ENCODE measurements around the gene PTBP3. TPM values are rescaled to one million over a fixed set of nuclear protein-coding genes. Genes with fewer than 3 reads are reported as not detected.
A peak's percentile ranks its signal among the peaks of the same experiment; 100 is the strongest.

The PTBP3 gene
- total RNA-seq, 2 experiments from 2014 or later: 152 to 186 TPM

GRCh38 chr9:112234779-112235178, 98.6 kb downstream of the PTBP3 start:
- peaks cover 8% of the 10 kb centered on the region for H3K4me1 Mint-ChIP-seq
- H3K27me3 Mint-ChIP-seq: no peaks in the 10 kb centered on the region
- ATAC-seq: no peak
- no peak for DNase-seq
- H3K4me3 Mint-ChIP-seq: no peak overlapping the region
- CTCF ChIA-PET: interaction anchor here (1.3 kb wide), 1 partner anchor 9 kb away, joined by 3 read pairs; no protein-coding TSS in a partner anchor
- peaks cover 39% of the 10 kb centered on the region for H3K36me3 Mint-ChIP-seq
- no peak overlapping the region for H3K27ac Mint-ChIP-seq
- H3K9me3 Mint-ChIP-seq (ENCODE audit: low read depth): no peaks in the 10 kb centered on the region

- no peak for ATAC-seq
- CTCF ChIA-PET: interaction anchor here (0.7 to 1.3 kb wide), 4 partner anchors 8 to 129 kb away, joined by 3 read pairs; no protein-coding TSS in a partner anchor
- no peak overlapping the region for H3K27ac Mint-ChIP-seq
These were observed 99.7 kb downstream of the PTBP3 start for GRCh38 chr9:112233769-112234168.

GRCh38 chr9:112232233-112232632, 101.2 kb downstream of the PTBP3 start:
- H3K9me3 Mint-ChIP-seq (ENCODE audit: low read depth): no peaks in the 10 kb centered on the region
- CTCF ChIA-PET: interaction anchor here (1.0 kb wide), 1 partner anchor 12 kb away, joined by 4 read pairs; no protein-coding TSS in a partner anchor

More at GRCh38 chr9:112233769-112234168, 99.7 kb downstream of the PTBP3 start:
- no peaks in the 10 kb centered on the region for H3K9me3 Mint-ChIP-seq (ENCODE audit: low read depth)
- H3K4me3 Mint-ChIP-seq: no peak overlapping the region
- H3K36me3 Mint-ChIP-seq: peaks cover 39% of the 10 kb centered on the region
- no peaks in the 10 kb centered on the region for H3K27me3 Mint-ChIP-seq
- peaks cover 7% of the 10 kb centered on the region for H3K4me1 Mint-ChIP-seq
- DNase-seq: no peak

GRCh38 chr9:112226091-112226490, 107.3 kb downstream of the PTBP3 start:
- Mint-ChIP-seq H3K36me3 (peaks cover 68% of the 10 kb centered on the region), H3K9me3 (ENCODE audit: low read depth) (no peaks in the 10 kb centered on the region), H3K27ac (no peak overlapping the region), H3K27me3 (no peaks in the 10 kb centered on the region), H3K4me3 (no peak overlapping the region), H3K4me1 (peaks cover 24% of the 10 kb centered on the region)
- no peak for ATAC-seq
- no peak for DNase-seq
- CTCF ChIA-PET: interaction anchor here (0.8 to 1.6 kb wide), 4 partner anchors 8 to 55 kb away, joined by 3 to 4 read pairs (median 3); no protein-coding TSS in a partner anchor

More at GRCh38 chr9:112232233-112232632, 101.2 kb downstream of the PTBP3 start:
- Mint-ChIP-seq H3K4me1 (peaks cover 7% of the 10 kb centered on the region), H3K36me3 (peaks cover 37% of the 10 kb centered on the region), H3K4me3 (no peak overlapping the region), H3K27ac (no peak overlapping the region), H3K27me3 (no peaks in the 10 kb centered on the region)
- ATAC-seq: no peak
- DNase-seq: no peak

GRCh38 chr9:112224401-112225289, 108.8 kb downstream of the PTBP3 start:
- CTCF ChIA-PET: interaction anchor here (0.8 to 1.1 kb wide), 3 partner anchors 9 to 128 kb away, joined by 3 to 4 read pairs (median 3); no protein-coding TSS in a partner anchor
- Mint-ChIP-seq H3K4me3 (no peak overlapping the region), H3K27ac (peak overlapping the region; percentile 57), H3K27me3 (no peaks in the 10 kb centered on the region), H3K4me1 (peaks cover 27% of the 10 kb centered on the region), H3K9me3 (ENCODE audit: low read depth) (no peaks in the 10 kb centered on the region), H3K36me3 (peaks cover 63% of the 10 kb centered on the region)
- DNase-seq (peak; percentile 43), ATAC-seq (peak; percentile 80)

- Mint-ChIP-seq H3K4me3 (peak overlapping the region; percentile 48), H3K4me1 (peaks cover 33% of the 10 kb centered on the region), H3K9me3 (ENCODE audit: low read depth) (no peaks in the 10 kb centered on the region), H3K27me3 (no peaks in the 10 kb centered on the region), H3K27ac (peak overlapping the region; percentile 75), H3K36me3 (peaks cover 54% of the 10 kb centered on the region)
- peak; percentile 56 for DNase-seq
- ATAC-seq: peak; percentile 91
- CTCF ChIA-PET: interaction anchor here (0.8 to 2.3 kb wide), 9 partner anchors 9 to 142 kb away, joined by 3 to 8 read pairs (median 3); partner anchors contain the start of gene SUSD1
These were observed 114.5 kb downstream of the PTBP3 start for GRCh38 chr9:112218908-112219307.

- Mint-ChIP-seq H3K36me3 (peaks cover 74% of the 10 kb centered on the region), H3K27me3 (no peaks in the 10 kb centered on the region), H3K4me1 (peaks cover 10% of the 10 kb centered on the region)
These were observed 120.5 kb downstream of the PTBP3 start for GRCh38 chr9:112212926-112213325.

GRCh38 chr9:112207451-112207850, 126.0 kb downstream of the PTBP3 start:
- CTCF ChIA-PET: no interaction called here
- Mint-ChIP-seq H3K27me3 (no peaks in the 10 kb centered on the region), H3K27ac (no peak overlapping the region), H3K4me1 (no peaks in the 10 kb centered on the region), H3K36me3 (peaks cover 79% of the 10 kb centered on the region), H3K9me3 (ENCODE audit: low read depth) (peaks cover 11% of the 10 kb centered on the region), H3K4me3 (no peak overlapping the region)
- no peak for DNase-seq
- ATAC-seq: no peak

More at GRCh38 chr9:112212926-112213325, 120.5 kb downstream of the PTBP3 start:
- H3K27ac Mint-ChIP-seq: no peak overlapping the region
- DNase-seq (no peak), ATAC-seq (no peak)
- CTCF ChIA-PET: interaction anchor here (1.1 kb wide), 1 partner anchor 117 kb away, joined by 3 read pairs; no protein-coding TSS in a partner anchor
- H3K4me3 Mint-ChIP-seq: no peak overlapping the region
- peaks cover 6% of the 10 kb centered on the region for H3K9me3 Mint-ChIP-seq (ENCODE audit: low read depth)

GRCh38 chr9:112203536-112203935, 129.9 kb downstream of the PTBP3 start:
- Mint-ChIP-seq H3K27me3 (no peaks in the 10 kb centered on the region), H3K36me3 (peaks cover 51% of the 10 kb centered on the region), H3K9me3 (ENCODE audit: low read depth) (peaks cover 12% of the 10 kb centered on the region), H3K27ac (no peak overlapping the region), H3K4me1 (no peaks in the 10 kb centered on the region), H3K4me3 (no peak overlapping the region)
- ATAC-seq (no peak), DNase-seq (no peak)
- CTCF ChIA-PET: interaction anchor here (1.4 kb wide), 1 partner anchor 27 kb away, joined by 4 read pairs; no protein-coding TSS in a partner anchor

- DNase-seq: no peak
- CTCF ChIA-PET: no interaction called here
These were observed 132.7 kb downstream of the PTBP3 start for GRCh38 chr9:112200711-112201110.

GRCh38 chr9:112198646-112199045, 134.8 kb downstream of the PTBP3 start:
- Mint-ChIP-seq H3K27ac (no peak overlapping the region), H3K36me3 (peaks cover 13% of the 10 kb centered on the region), H3K27me3 (no peaks in the 10 kb centered on the region), H3K4me1 (no peaks in the 10 kb centered on the region), H3K9me3 (ENCODE audit: low read depth) (peaks cover 3% of the 10 kb centered on the region), H3K4me3 (no peak overlapping the region)
- CTCF ChIA-PET: no interaction called here
- DNase-seq (no peak), ATAC-seq (no peak)

More at GRCh38 chr9:112200711-112201110, 132.7 kb downstream of the PTBP3 start:
- H3K36me3 Mint-ChIP-seq: peaks cover 27% of the 10 kb centered on the region
- H3K4me1 Mint-ChIP-seq: no peaks in the 10 kb centered on the region
- H3K27ac Mint-ChIP-seq: no peak overlapping the region
- ATAC-seq: no peak
- no peak overlapping the region for H3K4me3 Mint-ChIP-seq
- no peaks in the 10 kb centered on the region for H3K27me3 Mint-ChIP-seq
- peaks cover 3% of the 10 kb centered on the region for H3K9me3 Mint-ChIP-seq (ENCODE audit: low read depth)

- no peak for DNase-seq
- H3K4me1 Mint-ChIP-seq: no peaks in the 10 kb centered on the region
- no peaks in the 10 kb centered on the region for H3K27me3 Mint-ChIP-seq
- CTCF ChIA-PET: interaction anchor here (3.1 kb wide), 1 partner anchor 21 kb away, joined by 9 read pairs; the partner anchor contains the start of gene SUSD1
- no peak overlapping the region for H3K27ac Mint-ChIP-seq
- H3K9me3 Mint-ChIP-seq (ENCODE audit: low read depth): no peaks in the 10 kb centered on the region
- H3K36me3 Mint-ChIP-seq: peaks cover 11% of the 10 kb centered on the region
- no peak for ATAC-seq
- no peak overlapping the region for H3K4me3 Mint-ChIP-seq
These were observed 138.4 kb downstream of the PTBP3 start for GRCh38 chr9:112194969-112195431.

- DNase-seq: no peak
- Mint-ChIP-seq H3K27me3 (peaks cover 2% of the 10 kb centered on the region), H3K36me3 (peaks cover 9% of the 10 kb centered on the region), H3K4me3 (no peak overlapping the region), H3K4me1 (no peaks in the 10 kb centered on the region), H3K27ac (no peak overlapping the region), H3K9me3 (ENCODE audit: low read depth) (no peaks in the 10 kb centered on the region)
- CTCF ChIA-PET: interaction anchor here (1.4 kb wide), 1 partner anchor 12 kb away, joined by 3 read pairs; no protein-coding TSS in a partner anchor
- ATAC-seq: no peak
These were observed 139.7 kb downstream of the PTBP3 start for GRCh38 chr9:112193572-112194288.
